Measurements from ENCODE around the gene TMSB4X. TPM values are rescaled to one million over a fixed set of nuclear protein-coding genes. Genes with fewer than 3 reads are reported as not detected.
"Not testable (repeated sequence)": the region's sequence is repeated elsewhere in the genome, so short reads cannot be mapped to it uniquely, and the experiment has no call there.

The TMSB4X gene
- total and polyA plus RNA-seq, 8 donors = 1,734 to 14,609 (median 4,336) TPM

- H3K27ac ChIP-seq = peak overlapping the region in 1 of 5 donors; percentile 8
- no peak for DNase-seq
- H3K27me3 ChIP-seq = no peaks in the 10 kb centered on the region
- intact Hi-C loops (cut with DNase I; ENCODE audit: low total_unique reads) = no loop called here
- H3K4me3 ChIP-seq = no peak overlapping the region
- TF ChIP-seq POLR2A (IDR thresholded peaks at IDR 0.05) (no peak), CTCF (IDR thresholded peaks at IDR 0.05) (no peak), EP300 (IDR thresholded peaks at IDR 0.05) (no peak), POLR2AphosphoS5 (IDR thresholded peaks at IDR 0.05) (no peak)
- H3K4me1 ChIP-seq = peaks cover 0 to 12% (median 6%) of the 10 kb centered on the region in 4 donors
- H3K36me3 ChIP-seq = no peaks in the 10 kb centered on the region
- 40 to 80% (median 62%) methylated on average over 2 of the region's 2 CpGs for WGBS, 5 donors
- H3K9me3 ChIP-seq = no peaks in the 10 kb centered on the region
Measured at GRCh38 chrX:12961196-12961718, 13.7 kb upstream of the TMSB4X start.

- Histone ChIP-seq H3K27ac (peak overlapping the region in 1 of 5 donors; percentile 8), H3K9me3 (no peaks in the 10 kb centered on the region), H3K4me1 (peaks cover 0 to 5% (median 1%) of the 10 kb centered on the region in 4 donors), H3K27me3 (peaks cover 0 to 4% (median 0%) of the 10 kb centered on the region in 3 donors), H3K4me3 (no peak overlapping the region), H3K36me3 (no peaks in the 10 kb centered on the region)
- TF ChIP-seq CTCF (IDR thresholded peaks at IDR 0.05) (no peak), POLR2AphosphoS5 (IDR thresholded peaks at IDR 0.05) (no peak), EP300 (IDR thresholded peaks at IDR 0.05) (no peak), POLR2A (IDR thresholded peaks at IDR 0.05) (no peak)
- no peak for DNase-seq
- intact Hi-C loops (cut with DNase I; ENCODE audit: low total_unique reads) = no loop called here
- WGBS, 5 donors = 80 to 100% (median 93%) methylated on average over 1 to 4 of the region's 4 CpGs
Measured at GRCh38 chrX:12962041-12962504, 12.8 kb upstream of the TMSB4X start.

GRCh38 chrX:12963210-12963850, 11.6 kb upstream of the TMSB4X start:
- intact Hi-C loops (cut with DNase I; ENCODE audit: low total_unique reads); H3K4me3 ChIP-seq; H3K4me1 ChIP-seq; H3K9me3 ChIP-seq; DNase-seq; H3K27me3 ChIP-seq; H3K27ac ChIP-seq; H3K36me3 ChIP-seq: not testable (repeated sequence)
- 90 to 97% (median 94%) methylated on average over 13 to 26 of the region's 52 CpGs; no CpG with 5 or more reads in 1 of the 5 donors for WGBS, 5 donors

GRCh38 chrX:12965131-12965940, 9.6 kb upstream of the TMSB4X start:
- WGBS, 5 donors = 72 to 82% (median 75%) methylated on average over 6 of the region's 6 CpGs
- Histone ChIP-seq H3K27me3 (peaks cover 0 to 4% (median 0%) of the 10 kb centered on the region in 3 donors), H3K4me1 (peaks cover 0 to 3% (median under 1%) of the 10 kb centered on the region in 4 donors), H3K27ac (peak overlapping the region in 1 of 5 donors; percentile 8), H3K36me3 (no peaks in the 10 kb centered on the region), H3K4me3 (no peak overlapping the region), H3K9me3 (no peaks in the 10 kb centered on the region)
- DNase-seq = no peak
- intact Hi-C loops (cut with DNase I; ENCODE audit: low total_unique reads) = no loop called here
- no peak for TF ChIP-seq CTCF (IDR thresholded peaks at IDR 0.05)
- TF ChIP-seq EP300 (IDR thresholded peaks at IDR 0.05) = no peak
- no peak for TF ChIP-seq POLR2A (IDR thresholded peaks at IDR 0.05)
- TF ChIP-seq POLR2AphosphoS5 (IDR thresholded peaks at IDR 0.05) = no peak

Measured in stomach (tissue), 9 donors.